Measurements from ENCODE around the gene MLH3.
A peak's percentile ranks its signal among the peaks of the same experiment; 100 is the strongest.

Gene MLH3

DNA sequence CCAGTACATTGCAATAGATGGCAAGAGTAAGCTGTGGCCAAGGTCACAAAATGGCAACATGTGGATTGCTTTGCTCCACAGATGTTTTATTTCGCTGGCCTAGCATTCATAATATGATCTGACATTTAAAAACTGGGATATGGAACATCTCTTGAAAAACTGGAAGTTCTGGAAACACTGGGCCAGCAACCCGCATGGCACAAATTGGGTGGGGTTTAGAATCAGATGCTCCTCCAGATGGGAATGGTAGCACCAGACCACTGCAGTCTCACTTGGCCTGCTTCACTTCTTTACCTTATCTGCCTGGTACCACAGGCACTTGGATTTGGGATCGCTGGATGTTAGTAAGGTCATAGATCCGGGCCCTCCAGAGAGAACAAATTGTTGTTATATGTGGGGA lies 28.3 kb upstream of the MLH3 start:
- WGBS (ENCODE audit: insufficient coverage) = 67% methylated on average over 3 of the region's 4 CpGs
- POLR2A ChIA-PET = no interaction called here
- no peaks in the 10 kb centered on the region for H3K9me3 ChIP-seq (ENCODE audit: control extremely low read depth in 1 of 5, control insufficient read depth in 4 of 5, insufficient read depth in 2 of 5, low read depth in 1 of 5, low read length in 4 of 5)
- no peaks in the 10 kb centered on the region for H3K27me3 ChIP-seq (replicated peaks in 2 of 5; ENCODE audit: control insufficient read depth in 4 of 5, insufficient read depth in 5 of 5, low read length in 4 of 5)
- DNase-seq = no peak
- H3K4me3 ChIP-seq (ENCODE audit: control insufficient read depth in 1 of 7, extremely low read depth in 1 of 7, insufficient read depth in 4 of 7, low read depth in 2 of 7, low read length in 6 of 7) = no peak overlapping the region
- H3K4me1 ChIP-seq (ENCODE audit: control extremely low read depth in 1 of 4, control insufficient read depth in 4 of 4, insufficient read depth in 4 of 4, low read length in 3 of 4) = peaks cover 0 to 5% (median 2%) of the 10 kb centered on the region in 4 experiments
- no peak overlapping the region for H3K27ac ChIP-seq (ENCODE audit: insufficient read depth in 1 of 2, low read depth in 1 of 2, low read length in 2 of 2, poor library complexity in 1 of 2, severe bottlenecking in 2 of 2)
- CTCF ChIA-PET = interaction anchor here (1.3 to 2.3 kb wide), 3 partner anchors 9 to 219 kb away, joined by 3 to 11 read pairs (median 6); no protein-coding TSS in a partner anchor
- peaks cover 11 to 30% (median 22%) of the 10 kb centered on the region in 4 experiments for H3K36me3 ChIP-seq (ENCODE audit: control insufficient read depth in 4 of 4, insufficient read depth in 4 of 4, low read length in 3 of 4)

- H3K27ac ChIP-seq (ENCODE audit: insufficient read depth in 1 of 2, low read depth in 1 of 2, low read length in 2 of 2, poor library complexity in 1 of 2, severe bottlenecking in 2 of 2) = no peak overlapping the region
- H3K36me3 ChIP-seq (ENCODE audit: control insufficient read depth in 4 of 4, insufficient read depth in 4 of 4, low read length in 3 of 4) = peaks cover 6 to 13% (median 9%) of the 10 kb centered on the region in 4 experiments
- no peaks in the 10 kb centered on the region for H3K9me3 ChIP-seq (ENCODE audit: control extremely low read depth in 1 of 5, control insufficient read depth in 4 of 5, insufficient read depth in 2 of 5, low read depth in 1 of 5, low read length in 4 of 5)
- peak in 2 of 3 donors; percentile 27 to 40 for DNase-seq
- CTCF ChIA-PET = interaction anchor here (1.1 to 2.3 kb wide), 4 partner anchors 12 to 56 kb away, joined by 3 to 11 read pairs (median 4); no protein-coding TSS in a partner anchor
- POLR2A ChIA-PET = interaction anchor here (1.3 kb wide), 1 partner anchor 9 kb away, joined by 3 read pairs; the partner anchor contains the start of gene ZC2HC1C
- H3K27me3 ChIP-seq (replicated peaks in 2 of 5; ENCODE audit: control insufficient read depth in 4 of 5, insufficient read depth in 5 of 5, low read length in 4 of 5) = no peaks in the 10 kb centered on the region
- no peak overlapping the region for H3K4me3 ChIP-seq (ENCODE audit: control insufficient read depth in 1 of 7, extremely low read depth in 1 of 7, insufficient read depth in 4 of 7, low read depth in 2 of 7, low read length in 6 of 7)
- H3K4me1 ChIP-seq (ENCODE audit: control extremely low read depth in 1 of 4, control insufficient read depth in 4 of 4, insufficient read depth in 4 of 4, low read length in 3 of 4) = peaks cover 0 to 5% (median 2%) of the 10 kb centered on the region in 4 experiments
These were observed 26.5 kb upstream of the MLH3 start for GRCh38 chr14:75077794-75078193.

DNA sequence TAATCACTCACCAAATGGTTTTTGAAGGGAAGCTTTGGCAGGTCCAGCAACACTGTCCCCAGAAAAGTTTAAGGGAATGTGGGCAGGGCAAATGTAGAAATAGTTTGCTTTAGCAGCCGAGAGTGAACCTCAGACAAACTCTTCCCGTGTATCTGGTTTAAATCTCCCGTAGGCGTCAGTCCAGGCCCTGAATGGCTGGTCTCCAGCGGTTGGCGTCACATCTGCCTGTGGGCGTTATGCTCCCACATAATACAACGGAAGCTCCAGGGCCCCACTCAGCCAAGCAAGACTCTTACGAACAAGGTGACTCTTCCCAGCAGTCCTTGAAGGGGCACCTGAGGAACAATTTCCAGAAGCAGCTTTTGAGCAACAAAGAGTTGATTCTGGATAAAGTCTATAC lies 19.1 kb upstream of the MLH3 start:
- Histone ChIP-seq H3K4me1 (ENCODE audit: control extremely low read depth in 1 of 4, control insufficient read depth in 4 of 4, insufficient read depth in 4 of 4, low read length in 3 of 4) (peaks cover 6 to 17% (median 15%) of the 10 kb centered on the region in 4 experiments), H3K27me3 (replicated peaks in 2 of 5; ENCODE audit: control insufficient read depth in 4 of 5, insufficient read depth in 5 of 5, low read length in 4 of 5) (no peaks in the 10 kb centered on the region), H3K9me3 (ENCODE audit: control extremely low read depth in 1 of 5, control insufficient read depth in 4 of 5, insufficient read depth in 2 of 5, low read depth in 1 of 5, low read length in 4 of 5) (no peaks in the 10 kb centered on the region), H3K36me3 (ENCODE audit: control insufficient read depth in 4 of 4, insufficient read depth in 4 of 4, low read length in 3 of 4) (no peaks in the 10 kb centered on the region), H3K4me3 (ENCODE audit: control insufficient read depth in 1 of 7, extremely low read depth in 1 of 7, insufficient read depth in 4 of 7, low read depth in 2 of 7, low read length in 6 of 7) (no peak overlapping the region), H3K27ac (ENCODE audit: insufficient read depth in 1 of 2, low read depth in 1 of 2, low read length in 2 of 2, poor library complexity in 1 of 2, severe bottlenecking in 2 of 2) (no peak overlapping the region)
- ChIA-PET CTCF (interaction anchor here (1.0 to 1.9 kb wide), 3 partner anchors 18 to 165 kb away, joined by 3 to 5 read pairs (median 5); no protein-coding TSS in a partner anchor), POLR2A (no interaction called here)
- DNase-seq = no peak
- 88% methylated on average over 9 of the region's 9 CpGs for WGBS (ENCODE audit: insufficient coverage)

- Histone ChIP-seq H3K9me3 (ENCODE audit: control extremely low read depth in 1 of 5, control insufficient read depth in 4 of 5, insufficient read depth in 2 of 5, low read depth in 1 of 5, low read length in 4 of 5) (no peaks in the 10 kb centered on the region), H3K27me3 (replicated peaks in 2 of 5; ENCODE audit: control insufficient read depth in 4 of 5, insufficient read depth in 5 of 5, low read length in 4 of 5) (no peaks in the 10 kb centered on the region), H3K4me3 (ENCODE audit: control insufficient read depth in 1 of 7, extremely low read depth in 1 of 7, insufficient read depth in 4 of 7, low read depth in 2 of 7, low read length in 6 of 7) (peak overlapping the region; percentile 38 to 82 (median 56)), H3K27ac (ENCODE audit: insufficient read depth in 1 of 2, low read depth in 1 of 2, low read length in 2 of 2, poor library complexity in 1 of 2, severe bottlenecking in 2 of 2) (no peak overlapping the region), H3K4me1 (ENCODE audit: control extremely low read depth in 1 of 4, control insufficient read depth in 4 of 4, insufficient read depth in 4 of 4, low read length in 3 of 4) (peaks cover 6 to 17% (median 15%) of the 10 kb centered on the region in 4 experiments), H3K36me3 (ENCODE audit: control insufficient read depth in 4 of 4, insufficient read depth in 4 of 4, low read length in 3 of 4) (no peaks in the 10 kb centered on the region)
- WGBS (ENCODE audit: insufficient coverage) = 58% methylated on average over 10 of the region's 12 CpGs
- ChIA-PET CTCF (interaction anchor here (0.8 to 1.5 kb wide), 3 partner anchors 18 to 208 kb away, joined by 3 to 5 read pairs (median 3); no protein-coding TSS in a partner anchor), POLR2A (no interaction called here)
- DNase-seq = no peak
These were observed 18.5 kb upstream of the MLH3 start for GRCh38 chr14:75069811-75070145.

DNA sequence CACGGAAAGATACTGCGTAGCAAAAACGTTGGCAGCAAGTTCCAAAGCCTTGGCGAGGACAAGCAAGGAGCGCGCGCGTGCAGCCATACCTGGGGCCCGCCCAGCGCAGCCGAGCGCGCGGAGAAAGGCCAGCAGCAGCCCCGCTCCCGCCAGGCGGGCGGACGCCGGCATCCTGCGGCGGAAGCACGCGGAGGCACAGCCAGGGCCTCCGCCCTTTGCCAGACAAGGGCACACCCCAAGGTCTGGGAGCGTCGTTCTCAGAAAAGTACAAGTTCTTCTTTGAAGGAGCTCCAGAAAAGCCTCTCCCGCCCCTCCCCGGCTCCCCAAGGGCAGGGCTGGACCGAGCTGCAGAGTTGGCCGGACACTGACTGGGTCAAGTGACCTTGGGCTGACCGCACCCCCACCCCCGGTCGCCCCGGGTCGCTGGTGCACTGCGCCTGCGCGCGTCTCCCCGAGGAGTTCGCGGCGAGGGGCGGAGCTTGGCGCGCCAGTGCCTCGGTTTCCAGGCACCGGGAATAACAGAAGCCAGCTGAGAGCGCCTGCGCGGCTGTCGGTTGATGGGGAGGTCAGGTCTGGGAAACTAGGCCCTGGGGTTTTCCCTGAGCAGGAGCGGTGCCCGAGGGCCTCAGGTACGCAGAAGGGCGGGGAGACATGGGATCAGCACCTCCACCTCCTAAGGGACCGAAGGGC lies 18.0 kb upstream of the MLH3 start, which contains the start of gene ZC2HC1C:
Gene ZC2HC1C, plus strand, starts transcription at position 521 of the 690 bp plus-strand sequence. CDS start 933 bp downstream, outside the sequence.
- ChIA-PET POLR2A (interaction anchor here (1.9 kb wide), 1 partner anchor 9 kb away, joined by 3 read pairs; no protein-coding TSS in a partner anchor), CTCF (interaction anchor here (0.8 to 2.1 kb wide), 2 partner anchors 24 to 208 kb away, joined by 3 to 6 read pairs; no protein-coding TSS in a partner anchor)
- H3K4me1 ChIP-seq (ENCODE audit: control extremely low read depth in 1 of 4, control insufficient read depth in 4 of 4, insufficient read depth in 4 of 4, low read length in 3 of 4) = peaks cover 6 to 18% (median 15%) of the 10 kb centered on the region in 4 experiments
- peak within 1 kb of the TSS; percentile 38 to 82 (median 56) for H3K4me3 ChIP-seq (ENCODE audit: control insufficient read depth in 1 of 7, extremely low read depth in 1 of 7, insufficient read depth in 4 of 7, low read depth in 2 of 7, low read length in 6 of 7)
- peak; percentile 44 to 69 (median 54) for DNase-seq
- peak within 1 kb of the TSS in 1 of 2 experiments; percentile 20 for H3K27ac ChIP-seq (ENCODE audit: insufficient read depth in 1 of 2, low read depth in 1 of 2, low read length in 2 of 2, poor library complexity in 1 of 2, severe bottlenecking in 2 of 2)
- no peaks in the 10 kb centered on the region for H3K9me3 ChIP-seq (ENCODE audit: control extremely low read depth in 1 of 5, control insufficient read depth in 4 of 5, insufficient read depth in 2 of 5, low read depth in 1 of 5, low read length in 4 of 5)
- H3K36me3 ChIP-seq (ENCODE audit: control insufficient read depth in 4 of 4, insufficient read depth in 4 of 4, low read length in 3 of 4) = no peaks in the 10 kb centered on the region
- 7% methylated on average over 48 of the region's 58 CpGs for WGBS (ENCODE audit: insufficient coverage)
- no peaks in the 10 kb centered on the region for H3K27me3 ChIP-seq (replicated peaks in 2 of 5; ENCODE audit: control insufficient read depth in 4 of 5, insufficient read depth in 5 of 5, low read length in 4 of 5)

- peak overlapping the region in 1 of 2 experiments; percentile 20 for H3K27ac ChIP-seq (ENCODE audit: insufficient read depth in 1 of 2, low read depth in 1 of 2, low read length in 2 of 2, poor library complexity in 1 of 2, severe bottlenecking in 2 of 2)
- H3K27me3 ChIP-seq (replicated peaks in 2 of 5; ENCODE audit: control insufficient read depth in 4 of 5, insufficient read depth in 5 of 5, low read length in 4 of 5) = no peaks in the 10 kb centered on the region
- CTCF ChIA-PET = interaction anchor here (2.1 kb wide), 1 partner anchor 24 kb away, joined by 6 read pairs; no protein-coding TSS in a partner anchor
- H3K9me3 ChIP-seq (ENCODE audit: control extremely low read depth in 1 of 5, control insufficient read depth in 4 of 5, insufficient read depth in 2 of 5, low read depth in 1 of 5, low read length in 4 of 5) = no peaks in the 10 kb centered on the region
- peak overlapping the region in 6 of 7 experiments; percentile 49 to 82 (median 64) for H3K4me3 ChIP-seq (ENCODE audit: control insufficient read depth in 1 of 7, extremely low read depth in 1 of 7, insufficient read depth in 4 of 7, low read depth in 2 of 7, low read length in 6 of 7)
- peak in 1 of 3 donors; percentile 53 for DNase-seq
- POLR2A ChIA-PET = interaction anchor here (1.9 kb wide), 1 partner anchor 10 kb away, joined by 3 read pairs; no protein-coding TSS in a partner anchor
- peaks cover 6 to 22% (median 17%) of the 10 kb centered on the region in 4 experiments for H3K4me1 ChIP-seq (ENCODE audit: control extremely low read depth in 1 of 4, control insufficient read depth in 4 of 4, insufficient read depth in 4 of 4, low read length in 3 of 4)
- 59% methylated on average over 8 of the region's 15 CpGs for WGBS (ENCODE audit: insufficient coverage)
- no peaks in the 10 kb centered on the region for H3K36me3 ChIP-seq (ENCODE audit: control insufficient read depth in 4 of 4, insufficient read depth in 4 of 4, low read length in 3 of 4)
These were observed 17.2 kb upstream of the MLH3 start for GRCh38 chr14:75068294-75069120.

Data from common myeloid progenitor, CD34-positive (primary cell).